SK-N-SH (cell line): ENCODE data around the gene CREG1.

Experiments used
- POLR2AphosphoS5 ChIP-seq: IDR thresholded peaks from 2 replicates; pipeline ENCODE4 v1.6.1; 2012; ENCODE audit warnings: low read depth, low read length
- TF ChIP-seq, protein P1 (sequence below): fragments of 200-600 bp; sonication (generic); IDR thresholded peaks from 2 replicates; pipeline ENCODE4 v1.6.1; 2017; ENCODE audit warnings: antibody characterized with exemption, mild to moderate bottlenecking, moderate library complexity
- TF ChIP-seq, protein P2 (sequence below): IDR thresholded peaks from 2 replicates; pipeline ENCODE4 v1.4.0; 2012; ENCODE audit warnings: low read depth, borderline replicate concordance

DNA sequence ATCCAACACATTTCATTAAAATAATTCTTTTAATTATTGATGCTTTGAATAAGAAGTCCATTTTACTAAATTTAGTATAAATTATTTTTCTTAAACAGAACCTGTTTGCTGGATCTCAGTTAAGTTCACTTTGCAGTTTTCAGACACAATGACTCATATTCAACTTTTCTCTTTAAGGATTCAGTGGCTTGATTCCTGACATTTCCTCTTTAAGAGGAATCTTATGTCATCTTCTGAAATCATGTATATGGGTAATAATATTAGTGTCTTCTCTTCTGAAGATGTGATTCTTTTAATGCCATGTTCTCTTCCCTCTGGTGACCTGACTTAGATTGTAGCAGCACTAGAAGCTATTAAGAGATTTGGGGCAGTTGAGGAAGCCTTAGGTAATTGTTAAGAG, 12.6 kb downstream of the CREG1 start:
- no peak for TF ChIP-seq POLR2AphosphoS5
- TF ChIP-seq, protein P1, sequence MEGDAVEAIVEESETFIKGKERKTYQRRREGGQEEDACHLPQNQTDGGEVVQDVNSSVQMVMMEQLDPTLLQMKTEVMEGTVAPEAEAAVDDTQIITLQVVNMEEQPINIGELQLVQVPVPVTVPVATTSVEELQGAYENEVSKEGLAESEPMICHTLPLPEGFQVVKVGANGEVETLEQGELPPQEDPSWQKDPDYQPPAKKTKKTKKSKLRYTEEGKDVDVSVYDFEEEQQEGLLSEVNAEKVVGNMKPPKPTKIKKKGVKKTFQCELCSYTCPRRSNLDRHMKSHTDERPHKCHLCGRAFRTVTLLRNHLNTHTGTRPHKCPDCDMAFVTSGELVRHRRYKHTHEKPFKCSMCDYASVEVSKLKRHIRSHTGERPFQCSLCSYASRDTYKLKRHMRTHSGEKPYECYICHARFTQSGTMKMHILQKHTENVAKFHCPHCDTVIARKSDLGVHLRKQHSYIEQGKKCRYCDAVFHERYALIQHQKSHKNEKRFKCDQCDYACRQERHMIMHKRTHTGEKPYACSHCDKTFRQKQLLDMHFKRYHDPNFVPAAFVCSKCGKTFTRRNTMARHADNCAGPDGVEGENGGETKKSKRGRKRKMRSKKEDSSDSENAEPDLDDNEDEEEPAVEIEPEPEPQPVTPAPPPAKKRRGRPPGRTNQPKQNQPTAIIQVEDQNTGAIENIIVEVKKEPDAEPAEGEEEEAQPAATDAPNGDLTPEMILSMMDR, result no peak
- TF ChIP-seq, protein P2, sequence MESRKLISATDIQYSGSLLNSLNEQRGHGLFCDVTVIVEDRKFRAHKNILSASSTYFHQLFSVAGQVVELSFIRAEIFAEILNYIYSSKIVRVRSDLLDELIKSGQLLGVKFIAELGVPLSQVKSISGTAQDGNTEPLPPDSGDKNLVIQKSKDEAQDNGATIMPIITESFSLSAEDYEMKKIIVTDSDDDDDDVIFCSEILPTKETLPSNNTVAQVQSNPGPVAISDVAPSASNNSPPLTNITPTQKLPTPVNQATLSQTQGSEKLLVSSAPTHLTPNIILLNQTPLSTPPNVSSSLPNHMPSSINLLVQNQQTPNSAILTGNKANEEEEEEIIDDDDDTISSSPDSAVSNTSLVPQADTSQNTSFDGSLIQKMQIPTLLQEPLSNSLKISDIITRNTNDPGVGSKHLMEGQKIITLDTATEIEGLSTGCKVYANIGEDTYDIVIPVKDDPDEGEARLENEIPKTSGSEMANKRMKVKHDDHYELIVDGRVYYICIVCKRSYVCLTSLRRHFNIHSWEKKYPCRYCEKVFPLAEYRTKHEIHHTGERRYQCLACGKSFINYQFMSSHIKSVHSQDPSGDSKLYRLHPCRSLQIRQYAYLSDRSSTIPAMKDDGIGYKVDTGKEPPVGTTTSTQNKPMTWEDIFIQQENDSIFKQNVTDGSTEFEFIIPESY, result no peak
